ENCODE measurements around the gene PARP1. TPM values are rescaled to one million over a fixed set of nuclear protein-coding genes. Genes with fewer than 3 reads are reported as not detected.

Gene PARP1
- total RNA-seq, 1 donor from 2014 or later = 91.1 TPM

DNA sequence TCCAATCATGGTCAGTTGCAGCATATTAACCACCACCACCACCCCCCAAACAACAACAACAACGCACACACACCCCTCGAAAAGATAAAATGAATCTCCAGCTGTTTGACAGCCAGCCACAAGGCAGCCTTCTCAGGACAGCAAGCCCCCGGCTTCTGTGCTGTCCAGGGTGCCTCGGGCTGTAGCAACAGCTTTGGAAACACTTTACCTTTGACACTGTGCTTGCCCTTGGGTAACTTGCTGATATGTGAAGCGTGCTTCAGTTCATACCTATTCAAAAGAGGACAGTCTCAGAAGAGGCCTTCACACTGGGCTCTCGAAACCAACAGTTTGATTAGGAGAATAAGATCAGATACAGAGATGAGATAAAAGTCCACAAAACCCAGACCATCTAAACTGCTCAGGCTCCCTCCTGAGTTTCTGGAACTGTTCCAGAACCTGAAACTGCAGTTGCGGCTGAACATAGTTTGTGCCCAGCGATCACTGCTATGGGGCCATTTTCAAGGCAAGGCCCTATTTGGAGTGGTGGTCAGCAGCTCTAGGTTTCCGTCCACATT lies 44.9 kb downstream of the PARP1 start:
- no peaks in the 10 kb centered on the region for H3K27me3 ChIP-seq (ENCODE audit: control insufficient read depth, insufficient read depth, low read length)
- TF ChIP-seq, protein P1, sequence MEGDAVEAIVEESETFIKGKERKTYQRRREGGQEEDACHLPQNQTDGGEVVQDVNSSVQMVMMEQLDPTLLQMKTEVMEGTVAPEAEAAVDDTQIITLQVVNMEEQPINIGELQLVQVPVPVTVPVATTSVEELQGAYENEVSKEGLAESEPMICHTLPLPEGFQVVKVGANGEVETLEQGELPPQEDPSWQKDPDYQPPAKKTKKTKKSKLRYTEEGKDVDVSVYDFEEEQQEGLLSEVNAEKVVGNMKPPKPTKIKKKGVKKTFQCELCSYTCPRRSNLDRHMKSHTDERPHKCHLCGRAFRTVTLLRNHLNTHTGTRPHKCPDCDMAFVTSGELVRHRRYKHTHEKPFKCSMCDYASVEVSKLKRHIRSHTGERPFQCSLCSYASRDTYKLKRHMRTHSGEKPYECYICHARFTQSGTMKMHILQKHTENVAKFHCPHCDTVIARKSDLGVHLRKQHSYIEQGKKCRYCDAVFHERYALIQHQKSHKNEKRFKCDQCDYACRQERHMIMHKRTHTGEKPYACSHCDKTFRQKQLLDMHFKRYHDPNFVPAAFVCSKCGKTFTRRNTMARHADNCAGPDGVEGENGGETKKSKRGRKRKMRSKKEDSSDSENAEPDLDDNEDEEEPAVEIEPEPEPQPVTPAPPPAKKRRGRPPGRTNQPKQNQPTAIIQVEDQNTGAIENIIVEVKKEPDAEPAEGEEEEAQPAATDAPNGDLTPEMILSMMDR (IDR thresholded peaks at IDR 0.05; ENCODE audit: insufficient read depth, low read length, poor library complexity, severe bottlenecking) = no peak
- peaks cover 2% of the 10 kb centered on the region for H3K36me3 ChIP-seq (ENCODE audit: control insufficient read depth, insufficient read depth, low read length)
- no peak overlapping the region for H3K4me3 ChIP-seq (ENCODE audit: low read depth, low read length)
- DNase-seq (ENCODE audit: low read depth) = no peak

- DNase-seq (ENCODE audit: low read depth) = no peak
- no peaks in the 10 kb centered on the region for H3K27me3 ChIP-seq (ENCODE audit: control insufficient read depth, insufficient read depth, low read length)
- no peak overlapping the region for H3K4me3 ChIP-seq (ENCODE audit: low read depth, low read length)
- peaks cover 2% of the 10 kb centered on the region for H3K36me3 ChIP-seq (ENCODE audit: control insufficient read depth, insufficient read depth, low read length)
- TF ChIP-seq, protein P1 (IDR thresholded peaks at IDR 0.05; ENCODE audit: insufficient read depth, low read length, poor library complexity, severe bottlenecking) = no peak
These were observed 45.5 kb downstream of the PARP1 start for GRCh38 chr1:226362361-226362760.

- Histone ChIP-seq H3K36me3 (ENCODE audit: control insufficient read depth, insufficient read depth, low read length) (peaks cover 2% of the 10 kb centered on the region), H3K27me3 (ENCODE audit: control insufficient read depth, insufficient read depth, low read length) (no peaks in the 10 kb centered on the region), H3K4me3 (ENCODE audit: low read depth, low read length) (no peak overlapping the region)
- TF ChIP-seq, protein P1 (IDR thresholded peaks at IDR 0.05; ENCODE audit: insufficient read depth, low read length, poor library complexity, severe bottlenecking) = no peak
- no peak for DNase-seq (ENCODE audit: low read depth)
These were observed 47.7 kb downstream of the PARP1 start for GRCh38 chr1:226360106-226360746.

GRCh38 chr1:226357416-226357815 lies 50.5 kb downstream of the PARP1 start:
- Histone ChIP-seq H3K27me3 (ENCODE audit: control insufficient read depth, insufficient read depth, low read length) (no peaks in the 10 kb centered on the region), H3K4me3 (ENCODE audit: low read depth, low read length) (no peak overlapping the region), H3K36me3 (ENCODE audit: control insufficient read depth, insufficient read depth, low read length) (no peaks in the 10 kb centered on the region)
- no peak for DNase-seq (ENCODE audit: low read depth)
- TF ChIP-seq, protein P1 (IDR thresholded peaks at IDR 0.05; ENCODE audit: insufficient read depth, low read length, poor library complexity, severe bottlenecking) = no peak

DNA sequence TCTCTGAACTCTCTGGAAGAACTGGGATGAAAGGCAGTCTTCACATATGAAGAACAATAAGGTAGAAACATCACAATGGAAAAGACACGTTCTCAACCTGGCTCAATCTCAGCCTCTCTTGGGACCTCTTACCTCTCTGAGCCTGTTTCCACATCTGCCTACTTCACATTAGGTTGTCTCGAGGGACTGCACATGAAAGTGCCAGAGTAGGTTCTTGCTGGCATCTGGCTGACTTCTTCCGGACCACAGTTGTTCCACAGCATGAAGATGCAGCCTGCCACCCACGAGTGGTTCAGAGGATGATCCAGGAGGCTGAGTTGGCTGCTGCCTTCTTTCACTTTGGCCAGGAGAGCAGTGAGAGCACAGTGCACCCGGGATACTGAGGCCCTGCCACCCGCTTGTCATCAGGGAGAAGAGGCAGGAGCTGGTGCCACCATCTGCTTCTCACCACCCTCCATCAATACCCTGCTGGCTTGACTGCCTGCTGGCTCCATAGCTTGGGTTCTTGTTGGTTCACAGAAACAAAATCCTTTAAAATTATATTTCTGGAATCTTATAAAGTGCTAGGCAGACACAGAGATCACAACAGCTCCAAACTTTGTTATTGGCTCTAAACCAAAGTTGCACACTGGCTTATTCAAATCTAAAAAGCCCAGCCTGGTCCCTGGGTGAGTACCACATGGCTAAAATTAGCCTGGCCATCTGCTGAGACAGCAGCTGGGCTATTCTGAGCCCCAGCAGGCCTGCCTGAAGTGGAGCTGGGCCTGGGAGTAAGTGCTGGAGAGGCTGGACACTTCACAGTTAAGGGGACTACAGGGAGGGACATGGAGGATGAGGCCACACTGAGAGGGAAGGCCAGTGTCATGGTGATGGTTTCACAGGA lies 52.0 kb downstream of the PARP1 start:
- DNase-seq (ENCODE audit: low read depth) = no peak
- no peaks in the 10 kb centered on the region for H3K36me3 ChIP-seq (ENCODE audit: control insufficient read depth, insufficient read depth, low read length)
- no peak overlapping the region for H3K4me3 ChIP-seq (ENCODE audit: low read depth, low read length)
- H3K27me3 ChIP-seq (ENCODE audit: control insufficient read depth, insufficient read depth, low read length) = no peaks in the 10 kb centered on the region
- TF ChIP-seq, protein P1 (IDR thresholded peaks at IDR 0.05; ENCODE audit: insufficient read depth, low read length, poor library complexity, severe bottlenecking) = no peak

Measured in kidney epithelial cell (primary cell).